GM12878 (cell line): ENCODE measurements around the gene ZFAND2A. TPM values are rescaled to one million over a fixed set of nuclear protein-coding genes. Genes with fewer than 3 reads are reported as not detected.

Experiments used
- ATAC-seq: fragments of 200-7000 bp; cut with Tn5 transposase; 3 replicates; pipeline ENCODE4 v1.9.1; 2020; ENCODE audit warnings: mild to moderate bottlenecking, moderate library complexity
- BruUV-seq: library from RNA; stranded (reverse); fragments of 400-500 nt; replicated peaks from 2 replicates; lab custom pipeline; 2021; lab: Mats Ljungman, UMichigan
- CTCF ChIA-PET: fragments of 300-600 bp; sonication (Branson Sonifier 250); formaldehyde crosslinking; extraction: SDS; loops from one replicate; lab custom pipeline; 2021; ENCODE audit warnings: inconsistent platforms; lab: Yijun Ruan, JAX
- POLR2A ChIA-PET: fragments of 350-600 bp; formaldehyde crosslinking; extraction: SDS; loops from one replicate; lab custom pipeline; 2021; ENCODE audit warnings: inconsistent platforms; lab: Charles Lee
- RAD21 ChIA-PET: fragments of 300-600 bp; sonication (Branson Sonifier 250); formaldehyde crosslinking; loops from one replicate; lab custom pipeline; 2023; ENCODE audit warnings: antibody characterized with exemption; ENCODE audit not compliant: unreplicated experiment; lab: Charles Lee
- SMC1A ChIA-PET: fragments of 300-600 bp; sonication (Branson Sonifier 250); formaldehyde crosslinking; loops from one replicate; lab custom pipeline; 2023; ENCODE audit not compliant: unreplicated experiment, uncharacterized antibody; lab: Charles Lee
- DNase-seq: peaks from one replicate; pipeline ENCODE4 v3.0.0-alpha.2; 2011; ENCODE audit warnings: low read depth, low spot score
- FAIRE-seq: peaks from 3 replicates; lab custom pipeline; 2011; peaks lifted over from hg19 to GRCh38; lab: Jason Lieb, UNC
- H2AFZ ChIP-seq: 2 replicates; pipeline ENCODE4 v1.6.0; 2011; ENCODE audit warnings: low read depth, low read length, control low read depth; ENCODE audit not compliant: control insufficient read depth
- H3K27ac ChIP-seq: 2 replicates; pipeline ENCODE4 v1.5.1; 2011; ENCODE audit warnings: control low read depth; ENCODE audit not compliant: control insufficient read depth, insufficient read depth
- H3K27me3 ChIP-seq, 2 experiments: replicated peaks in 1 of 2; 2 replicates each; pipeline versions ENCODE4 v1.6.0 to v1.6.1; 2011; ENCODE audit warnings: low read length in 1 of 2; ENCODE audit not compliant: control insufficient read depth in 2 of 2, insufficient read depth in 2 of 2
- H3K36me3 ChIP-seq, 2 experiments: 2 replicates each; pipeline ENCODE4 v1.5.1; 2011; ENCODE audit warnings: low read length in 1 of 2; ENCODE audit not compliant: control insufficient read depth in 2 of 2, insufficient read depth in 2 of 2
- H3K4me1 ChIP-seq: 2 replicates; pipeline ENCODE4 v1.6.1; 2011; ENCODE audit warnings: mild to moderate bottlenecking, low read length, moderate library complexity, mixed read lengths; ENCODE audit not compliant: control insufficient read depth, insufficient read depth
- H3K4me2 ChIP-seq: 2 replicates; pipeline ENCODE4 v1.6.0; 2011; ENCODE audit warnings: control low read depth; ENCODE audit not compliant: control insufficient read depth, insufficient read depth
- H3K4me3 ChIP-seq: fragments of 200-600 bp; sonication (generic); 2 replicates; pipeline ENCODE4 v1.5.1; 2016
- H3K79me2 ChIP-seq: 2 replicates; pipeline ENCODE4 v1.6.0; 2011; ENCODE audit warnings: low read length; ENCODE audit not compliant: control insufficient read depth, insufficient read depth
- H3K9ac ChIP-seq: 2 replicates; pipeline ENCODE4 v1.8.0; 2011; ENCODE audit warnings: low read length, control low read depth, mixed read lengths; ENCODE audit not compliant: control insufficient read depth, insufficient read depth
- H3K9me3 ChIP-seq: replicated peaks from 3 replicates; pipeline ENCODE4 v1.5.1; 2011; ENCODE audit warnings: mild to moderate bottlenecking, low read length; ENCODE audit not compliant: control insufficient read depth, insufficient read depth
- H4K20me1 ChIP-seq: 2 replicates; pipeline ENCODE4 v1.6.0; 2011; ENCODE audit not compliant: control insufficient read depth, insufficient read depth
- BMI1 ChIP-seq: fragments of 450-650 bp; IDR thresholded peaks from 2 replicates; pipeline ENCODE4 v1.6.1; 2016; ENCODE audit warnings: mild to moderate bottlenecking, moderate library complexity, borderline replicate concordance
- CBFB ChIP-seq: IDR thresholded peaks from 2 replicates; pipeline ENCODE4 v1.6.1; 2016; ENCODE audit warnings: antibody characterized with exemption, low read depth
- FOS ChIP-seq: IDR thresholded peaks from 3 replicates; pipeline ENCODE4 v1.6.1; 2011; ENCODE audit warnings: borderline replicate concordance; ENCODE audit not compliant: insufficient read length; ENCODE audit errors: extremely low read depth
- GABPA ChIP-seq: IDR thresholded peaks from 2 replicates; pipeline ENCODE4 v1.6.1; 2014; ENCODE audit warnings: antibody characterized with exemption, low read depth, mild to moderate bottlenecking, inconsistent platforms
- HDGF ChIP-seq: fragments of 450-650 bp; IDR thresholded peaks from 2 replicates; pipeline ENCODE4 v1.6.1; 2016; ENCODE audit warnings: antibody characterized with exemption
- MEF2A ChIP-seq: IDR thresholded peaks from 2 replicates; pipeline ENCODE4 v1.6.1; 2011; ENCODE audit warnings: low read depth, mild to moderate bottlenecking, low read length, moderate library complexity; ENCODE audit not compliant: insufficient read depth
- NBN ChIP-seq: fragments of 450-650 bp; IDR thresholded peaks from 2 replicates; pipeline ENCODE4 v1.6.1; 2016
- NR2F1 ChIP-seq: fragments of 450-650 bp; conservative IDR thresholded peaks from 2 replicates; pipeline ENCODE4 v1.6.1; 2017; ENCODE audit warnings: mild to moderate bottlenecking
- PBX3 ChIP-seq: IDR thresholded peaks from 2 replicates; pipeline ENCODE4 v1.6.1; 2011; ENCODE audit warnings: mild to moderate bottlenecking, low read depth, low read length, moderate library complexity; ENCODE audit not compliant: insufficient replicate concordance
- PML ChIP-seq: IDR thresholded peaks from 2 replicates; pipeline ENCODE4 v1.6.1; 2012; ENCODE audit warnings: low read length, inconsistent platforms
- RFX5 ChIP-seq: IDR thresholded peaks from 2 replicates; pipeline ENCODE4 v1.6.1; 2011; ENCODE audit warnings: low read depth, low read length, improper control_type of control experiment
- SMARCA5 ChIP-seq: fragments of 450-650 bp; IDR thresholded peaks from 2 replicates; pipeline ENCODE4 v1.6.1; 2017; ENCODE audit warnings: mild to moderate bottlenecking
- SREBF1 ChIP-seq: IDR thresholded peaks from 2 replicates; pipeline ENCODE4 v1.6.1; 2012; ENCODE audit warnings: mild to moderate bottlenecking, low read length
- STAT3 ChIP-seq: IDR thresholded peaks from 2 replicates; pipeline ENCODE4 v1.6.1; 2011; ENCODE audit warnings: low read depth, low read length, improper control_type of control experiment
- ZNF592 ChIP-seq: fragments of 450-650 bp; IDR thresholded peaks from 2 replicates; pipeline ENCODE4 v1.6.1; 2017; ENCODE audit warnings: mild to moderate bottlenecking, moderate library complexity
- WGBS: methylation state at CpG from one replicate; pipeline ENCODE4 v1.1.6; 2016; ENCODE audit warnings: low lambda C conversion rate; ENCODE audit not compliant: insufficient replicate concordance, insufficient coverage; ENCODE audit errors: missing lambda C conversion rate; 5-methylcytosine and 5-hydroxymethylcytosine counted together
- in situ Hi-C: fragments of 300-500 bp; cut with MboI; formaldehyde crosslinking; loops from 9 replicates; pipeline ENCODE4 v1.14.3; 2018; ENCODE audit warnings: mixed read lengths
- intact Hi-C: fragments of 100-400 bp; cut with micrococcal nuclease; formaldehyde crosslinking; loops from one replicate; pipeline ENCODE4 v1.14.2; 2022; ENCODE audit not compliant: unreplicated experiment
- polyA plus RNA-seq, 11 experiments: library from polyadenylated mRNA; depleted of rRNA in 4 of 11; unstranded in 6 of 11; stranded (reverse) in 5 of 11; fragments of >200 nt; fragmentation: Nextera tagmentation in 4 of 11; fragmentation: Illumina TruSeq in 1 of 11; extraction: Ambion mirVana in 4 of 11; extraction: Trizol in 1 of 11; gene quantifications; 1 replicate in 1 of 11; 2 replicates in 10 of 11; pipeline versions ENCODE4 v1.2.1 to v1.2.3, GENCODE V29; 2011 to 2016; ENCODE audit warnings: inconsistent platforms in 2 of 11, missing spikeins in 2 of 11, low read depth in 1 of 11
- total RNA-seq, 4 experiments: library from RNA; depleted of rRNA in 3 of 4; stranded (reverse); fragments of >200 nt in 3 of 4; fragmentation: Illumina TruSeq in 1 of 4; extraction: Trizol in 1 of 4; gene quantifications; 2 replicates each; pipeline versions ENCODE4 v1.2.1 to v1.2.3, GENCODE V29; 2013 to 2021

ZFAND2A gene
- total and polyA plus RNA-seq, 10 of the 15 experiments (the other 5 are each of a cell fraction or from before 2014, with no cell fraction given), result 14.8 to 39.9 (median 20.8) TPM

- intact Hi-C loops, result no loop called here
Measured at GRCh38 chr7:1141651-1142050, 18.3 kb downstream of the ZFAND2A start.

More at GRCh38 chr7:1141651-1142050, 18.3 kb downstream of the ZFAND2A start:
- Histone ChIP-seq H3K36me3 (no peaks in the 10 kb centered on the region), H3K27ac (no peak overlapping the region), H3K4me3 (no peak overlapping the region), H4K20me1 (no peaks in the 10 kb centered on the region), H3K9me3 (no peaks in the 10 kb centered on the region), H3K4me1 (no peaks in the 10 kb centered on the region; the same call in 1 of the 2 replicates), H3K79me2 (peaks cover 11% of the 10 kb centered on the region), H3K4me2 (no peak overlapping the region), H2AFZ (no peak overlapping the region), H3K9ac (no peak overlapping the region), H3K27me3 (no peaks in the 10 kb centered on the region)
- in situ Hi-C loops, result no loop called here
- no peak for FAIRE-seq
- ChIA-PET RAD21 (interaction anchor here (1.0 to 3.8 kb wide), 3 partner anchors 55 to 149 kb away, joined by 5 to 22 read pairs (median 21); no protein-coding TSS in a partner anchor), CTCF (interaction anchor here (1.0 to 4.1 kb wide), 6 partner anchors 37 to 149 kb away, joined by 3 to 39 read pairs (median 4); no protein-coding TSS in a partner anchor), SMC1A (interaction anchor here (1.4 to 1.6 kb wide), 3 partner anchors 35 to 148 kb away, joined by 4 to 5 read pairs (median 4); no protein-coding TSS in a partner anchor), POLR2A (interaction anchor here (0.5 to 1.8 kb wide), 5 partner anchors 17 to 211 kb away, joined by 3 to 8 read pairs (median 4); partner anchors contain the start of gene ZFAND2A)
- ATAC-seq, result no peak
- no peak for TF ChIP-seq MEF2A
- no peak for TF ChIP-seq NR2F1
- TF ChIP-seq GABPA, result no peak
- TF ChIP-seq ZNF592, result no peak
- TF ChIP-seq CBFB, result no peak
- TF ChIP-seq PBX3, result no peak
- no peak for TF ChIP-seq RFX5
- no peak for TF ChIP-seq STAT3
- no peak for TF ChIP-seq NBN
- TF ChIP-seq FOS, result no peak
- TF ChIP-seq SMARCA5, result no peak
- TF ChIP-seq PML, result no peak
- TF ChIP-seq BMI1, result no peak
- no peak for TF ChIP-seq SREBF1
- no peak for TF ChIP-seq HDGF
- no peak for DNase-seq
- BruUV-seq, result no TSS peak
- WGBS, result 89% methylated on average over 6 of the region's 6 CpGs
